ENCODE results near the gene EFEMP1.
"Not testable (repeated sequence)": the region's sequence is repeated elsewhere in the genome, so short reads cannot be mapped to it uniquely, and the experiment has no call there.

The EFEMP1 gene

DNA sequence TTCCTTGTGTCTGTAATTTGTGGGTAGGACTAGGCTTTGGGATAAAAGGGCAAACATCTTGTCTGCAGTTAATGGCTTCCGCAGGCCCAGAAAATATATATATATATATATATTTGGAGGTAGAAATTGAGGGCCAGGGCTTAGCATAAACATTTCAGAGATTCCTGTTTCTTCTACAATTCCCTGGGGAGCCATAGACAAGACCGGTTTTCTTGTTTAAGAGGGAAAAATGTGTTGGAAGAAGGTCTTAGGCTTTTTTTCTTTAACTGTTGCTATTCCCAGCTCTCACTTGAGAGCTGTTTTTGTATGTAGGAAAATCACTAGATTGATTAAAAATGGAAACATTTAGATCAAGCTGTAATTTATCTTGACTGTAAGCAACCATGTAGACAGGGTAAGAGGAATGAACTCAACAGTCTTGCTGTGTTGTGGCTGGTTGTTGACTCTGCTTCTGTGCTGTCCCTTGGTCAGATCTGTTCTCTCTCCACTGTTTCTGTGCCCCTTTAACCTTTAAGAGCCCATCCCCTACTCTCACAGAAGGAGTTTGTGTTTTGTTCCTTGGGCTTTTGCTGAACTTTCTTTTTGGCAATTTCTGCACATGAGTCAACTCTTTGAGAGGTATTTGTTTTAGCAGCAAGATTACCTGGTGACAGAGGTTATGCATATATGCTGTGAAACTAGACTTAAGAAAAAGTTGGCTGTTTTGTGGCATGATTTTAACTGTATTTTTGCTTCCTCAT is 58.3 kb downstream of the EFEMP1 start:
- DNase-seq (ENCODE audit: low read depth in 2 of 2) = no peak

DNA sequence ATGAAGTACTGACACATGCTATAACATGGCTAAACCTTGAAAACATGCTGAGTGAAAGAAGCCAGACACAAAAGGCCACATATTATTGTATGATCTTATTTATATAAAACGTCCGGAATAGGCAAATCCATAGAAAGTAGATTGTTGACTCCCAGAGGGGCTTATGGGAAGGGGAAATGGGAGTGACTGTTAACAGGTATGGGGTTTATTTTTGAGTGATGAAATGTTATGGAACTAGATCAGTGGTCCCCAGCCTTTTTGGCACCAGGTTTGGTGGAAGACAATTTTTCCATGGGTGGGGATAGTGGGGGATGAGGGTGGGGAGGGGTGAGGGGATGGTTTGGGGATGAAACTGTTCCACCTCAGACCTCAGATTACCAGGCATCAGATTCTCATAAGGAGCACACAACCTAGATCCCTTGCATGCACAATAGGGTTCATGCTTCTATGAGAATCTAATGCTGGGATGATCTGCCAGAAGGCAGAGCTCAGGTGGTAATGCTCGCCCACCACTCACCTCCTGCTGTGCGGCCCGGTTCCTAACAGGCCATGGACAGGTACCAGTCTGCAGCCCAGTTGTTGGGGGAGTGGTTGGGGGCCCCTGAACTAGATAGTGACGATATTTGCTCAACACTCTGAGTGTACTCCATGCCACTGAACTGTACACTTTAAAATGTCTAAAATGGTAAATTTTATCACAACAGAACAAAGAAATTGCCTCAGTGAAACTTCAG is 59.1 kb downstream of the EFEMP1 start:
- DNase-seq (ENCODE audit: low read depth in 2 of 2) = no peak

GRCh38 chr2:55862673-55863390 is 60.8 kb downstream of the EFEMP1 start:
- DNase-seq (ENCODE audit: low read depth in 2 of 2) = no peak

DNA sequence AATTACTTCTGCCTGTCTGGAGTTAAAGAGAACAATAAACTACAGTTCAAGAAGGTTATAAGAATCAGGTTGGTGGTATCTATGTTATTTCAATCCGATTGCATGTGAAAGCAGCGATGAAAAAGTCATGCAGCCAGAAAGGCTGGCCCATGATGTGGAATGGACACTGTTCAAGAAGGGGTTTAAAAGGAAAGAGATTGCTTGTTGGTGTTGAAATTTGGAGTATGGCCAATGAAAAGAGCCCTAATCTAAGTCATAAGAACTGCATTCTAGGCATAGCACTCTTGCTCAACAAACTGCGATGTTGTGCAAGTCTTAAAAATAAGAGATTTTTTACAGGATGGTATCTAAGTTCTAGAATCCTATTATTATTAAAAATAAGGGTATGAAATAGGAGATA is 61.3 kb downstream of the EFEMP1 start:
- DNase-seq (ENCODE audit: low read depth in 2 of 2) = no peak

- DNase-seq (ENCODE audit: low read depth in 2 of 2) = no peak
Measured at GRCh38 chr2:55861733-55862132, 61.8 kb downstream of the EFEMP1 start.

GRCh38 chr2:55860832-55861231 is 62.8 kb downstream of the EFEMP1 start:
- DNase-seq (ENCODE audit: low read depth in 2 of 2) = no peak

DNA sequence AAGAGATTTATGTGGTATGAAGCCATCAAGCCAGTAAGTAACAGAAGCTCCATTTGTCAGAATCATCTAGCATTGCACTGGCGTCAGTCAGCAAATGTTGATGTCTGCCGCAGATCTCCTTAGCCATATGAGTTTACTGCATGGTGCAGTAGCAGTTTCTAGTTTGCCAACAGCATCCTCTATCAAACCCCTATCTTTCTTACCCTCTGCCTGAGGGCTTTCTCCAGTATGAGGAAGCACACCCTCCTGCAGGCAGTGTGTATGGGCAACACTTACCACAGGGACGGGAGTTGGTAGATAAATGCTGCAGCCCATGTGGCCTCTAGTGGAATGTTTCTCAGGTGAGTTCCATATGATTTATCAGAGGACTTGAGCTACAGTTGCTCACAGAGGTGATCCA is 63.7 kb downstream of the EFEMP1 start:
- DNase-seq (ENCODE audit: low read depth in 2 of 2) = no peak

GRCh38 chr2:55857766-55858165 is 65.8 kb downstream of the EFEMP1 start:
- DNase-seq (ENCODE audit: low read depth in 2 of 2) = no peak

DNA sequence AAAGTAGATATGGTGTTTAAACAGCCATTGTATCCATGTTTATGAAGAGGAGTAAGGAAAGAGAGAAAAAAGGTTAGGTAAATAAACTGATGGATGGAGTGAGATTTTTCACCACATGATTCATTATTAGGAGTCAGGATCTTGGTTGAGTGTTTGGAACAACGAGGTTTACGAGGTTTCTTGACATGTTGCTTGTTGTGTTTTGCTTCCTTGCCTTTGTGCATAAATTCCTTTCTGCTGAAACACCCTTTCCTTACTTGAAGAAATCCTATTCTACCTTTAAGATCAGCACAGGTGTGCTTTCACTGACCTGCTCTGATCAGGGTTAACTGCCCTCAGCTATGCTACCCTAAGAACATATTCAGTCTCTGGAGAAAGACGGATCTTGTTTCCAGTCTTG is 66.6 kb downstream of the EFEMP1 start:
- no peak for DNase-seq (ENCODE audit: low read depth in 2 of 2)

DNA sequence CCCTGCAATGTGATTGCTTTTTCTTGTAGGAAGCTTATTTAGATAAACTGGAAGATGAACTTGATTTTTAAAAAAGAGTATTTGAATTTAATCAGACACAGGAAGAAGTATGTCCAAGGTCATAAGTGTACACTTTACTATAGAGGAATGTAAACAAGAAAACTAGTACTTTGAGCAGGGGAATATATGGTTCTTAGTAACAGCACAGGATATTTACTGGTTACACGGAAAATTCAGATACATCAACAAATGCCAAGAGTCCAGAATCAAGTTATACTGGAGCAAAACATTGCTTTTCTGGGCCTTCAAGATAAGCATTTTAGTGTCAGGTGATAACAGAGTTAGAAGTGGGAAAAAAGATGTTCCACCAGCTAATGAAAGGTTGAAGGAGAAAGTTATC is 75.5 kb downstream of the EFEMP1 start:
- no peak for DNase-seq (ENCODE audit: low read depth in 2 of 2)

DNA sequence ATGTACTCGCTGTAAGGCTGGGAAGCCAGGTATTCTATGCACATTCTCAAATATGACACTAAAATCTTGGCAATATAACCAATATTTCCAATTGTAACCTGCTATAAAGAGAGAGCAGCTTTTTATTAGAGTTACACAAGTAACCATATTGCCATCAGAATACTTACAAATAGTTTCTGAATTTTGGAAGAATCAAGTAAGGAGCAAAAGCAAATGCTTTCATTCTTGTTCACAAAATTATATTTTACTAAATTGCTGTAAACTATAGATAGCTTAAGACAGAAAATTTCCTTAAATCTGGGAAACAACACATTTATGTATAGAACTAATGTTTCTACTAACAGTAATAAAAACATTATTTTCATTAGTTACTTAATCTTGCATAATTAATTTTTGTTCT is 77.2 kb downstream of the EFEMP1 start:
- DNase-seq (ENCODE audit: low read depth in 2 of 2) = no peak

DNA sequence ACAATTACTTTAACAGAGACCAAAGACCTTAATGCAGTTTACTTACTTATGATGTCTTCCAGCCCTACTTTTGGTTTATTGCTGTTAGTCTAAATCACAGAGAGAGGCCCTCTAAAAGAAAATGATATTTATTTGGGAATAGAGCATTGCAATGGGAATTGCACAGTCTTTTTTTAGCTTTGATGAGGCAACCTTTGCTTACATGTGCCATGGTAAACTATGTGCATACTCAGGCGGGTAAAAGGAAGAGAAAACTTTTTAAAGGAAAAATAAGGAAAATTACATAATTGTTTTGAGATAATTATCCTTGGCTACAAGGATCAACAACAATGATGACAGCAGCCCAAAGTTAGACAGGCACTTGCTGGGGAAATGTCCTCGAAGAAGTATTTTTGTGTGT is 78.6 kb downstream of the EFEMP1 start:
- DNase-seq (ENCODE audit: low read depth in 2 of 2) = no peak

- DNase-seq (ENCODE audit: low read depth in 2 of 2) = no peak
Measured at GRCh38 chr2:55843994-55844345, 79.6 kb downstream of the EFEMP1 start.

DNA sequence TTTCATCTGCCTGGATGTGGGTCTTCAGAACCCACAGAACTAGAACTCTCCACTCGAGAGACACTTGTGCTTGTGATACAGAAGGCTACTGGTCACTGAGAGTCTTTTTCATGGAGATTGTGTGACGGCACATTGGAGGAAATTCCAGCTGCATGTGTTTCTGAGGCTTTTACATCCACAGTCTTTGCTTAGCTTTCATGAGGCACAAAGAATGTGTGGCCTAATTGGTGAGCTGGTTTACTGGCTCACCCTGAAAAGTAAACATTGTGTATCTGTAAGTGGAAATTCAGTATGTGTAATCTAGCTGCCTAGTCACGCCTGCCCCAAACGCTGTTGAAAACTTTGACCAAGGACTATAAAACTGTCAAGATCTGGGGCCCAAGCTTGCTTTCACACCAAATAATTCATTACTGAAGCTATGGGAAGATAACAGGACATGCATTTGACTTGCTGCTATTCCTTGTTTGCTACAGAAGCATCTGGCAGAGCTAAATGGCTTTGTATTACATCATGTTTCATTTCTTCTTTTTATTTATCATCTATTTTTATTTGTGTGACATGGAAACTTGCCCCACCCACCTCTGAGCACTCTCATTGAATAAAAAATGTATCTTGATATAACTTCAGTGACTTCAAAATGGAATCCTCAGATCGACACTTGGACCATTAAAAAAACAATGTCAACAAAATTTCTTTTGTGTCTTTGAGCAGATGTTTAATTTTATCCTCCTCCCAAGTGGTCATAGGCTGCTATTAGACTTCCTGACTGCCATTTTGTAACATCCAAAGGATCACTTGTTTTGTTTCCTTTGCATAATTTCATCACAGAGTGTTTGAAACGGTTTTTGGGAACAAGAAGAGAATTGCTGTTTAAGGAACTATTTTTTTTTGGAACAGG is 80.2 kb downstream of the EFEMP1 start:
- no peak for DNase-seq (ENCODE audit: low read depth in 2 of 2)

DNA sequence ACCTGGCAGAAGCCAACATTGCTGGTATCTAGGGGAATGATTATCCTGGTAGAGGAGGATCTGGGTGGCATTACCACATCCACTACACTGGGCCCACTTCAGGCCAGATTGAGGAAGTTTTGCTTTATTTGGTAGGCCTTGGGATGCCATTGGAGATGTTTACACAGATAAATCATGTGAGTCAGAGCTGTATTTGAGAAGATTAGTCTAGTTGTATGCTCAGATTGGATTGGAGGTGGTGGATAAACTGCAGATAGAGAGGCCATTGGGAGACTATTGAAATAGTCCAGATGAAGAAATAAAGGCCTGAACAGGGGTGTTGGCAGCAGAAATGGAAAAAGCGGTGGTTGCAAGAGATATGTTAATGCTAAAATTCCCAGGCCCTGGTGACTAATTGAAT is 81.5 kb downstream of the EFEMP1 start:
- no peak for DNase-seq (ENCODE audit: low read depth in 2 of 2)

DNA sequence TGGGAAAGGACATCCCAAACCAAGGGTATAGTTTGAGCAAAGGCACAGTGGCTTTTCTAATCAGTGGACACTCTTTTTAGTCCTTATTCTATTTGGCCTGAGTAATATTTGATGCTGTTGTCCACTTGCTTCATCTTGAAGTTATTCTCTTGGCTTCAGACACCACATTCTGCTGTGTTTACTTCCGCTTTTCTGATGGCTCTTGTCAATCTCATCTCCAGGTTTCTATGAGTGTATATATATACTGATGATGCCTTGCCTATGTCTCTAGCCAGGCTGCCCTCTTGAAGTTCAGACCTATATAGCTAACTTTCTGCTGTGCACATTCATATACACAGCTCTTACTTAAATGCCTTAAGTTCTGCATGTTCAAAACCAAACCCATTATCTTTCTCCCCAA is 83.1 kb downstream of the EFEMP1 start:
- no peak for DNase-seq (ENCODE audit: low read depth in 2 of 2)

- no peak for DNase-seq (ENCODE audit: low read depth in 2 of 2)
Measured at GRCh38 chr2:55839182-55839819, 84.3 kb downstream of the EFEMP1 start.

DNA sequence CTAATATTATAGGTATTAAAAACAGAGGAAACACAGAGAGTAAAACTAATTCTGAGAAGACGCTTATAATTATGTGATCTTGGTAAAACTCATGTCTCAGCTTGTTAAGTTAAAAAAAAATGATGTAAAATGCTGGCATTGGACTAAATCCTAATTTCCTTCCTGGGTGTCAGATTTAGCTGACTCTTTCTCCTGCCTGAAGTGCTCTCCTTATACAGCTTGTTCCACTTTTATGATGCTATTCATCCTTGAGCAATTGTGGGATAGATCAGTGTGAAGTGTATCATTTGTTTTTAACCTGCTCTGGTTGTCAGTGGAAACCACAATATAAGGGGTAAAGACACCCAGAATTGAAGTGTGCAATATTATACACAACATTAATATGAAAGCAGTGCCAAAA is 84.9 kb downstream of the EFEMP1 start:
- no peak for DNase-seq (ENCODE audit: low read depth in 2 of 2)

DNA sequence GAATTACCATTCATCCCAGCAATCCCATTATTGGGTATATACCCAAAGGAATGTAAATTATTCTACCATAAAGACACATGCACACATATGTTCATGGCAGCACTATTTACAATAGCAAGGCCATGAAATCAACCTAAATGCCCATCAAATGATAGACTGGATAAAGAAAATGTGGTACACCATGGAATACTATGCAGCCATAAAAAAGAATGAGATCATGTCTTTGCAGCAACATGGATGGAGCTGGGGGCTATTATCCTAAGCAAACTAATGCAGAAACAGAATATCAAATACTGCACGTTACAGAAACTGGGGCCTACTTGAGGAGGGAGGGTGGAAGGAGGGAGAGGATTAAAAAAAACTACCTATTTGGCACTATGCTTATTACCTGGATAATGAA is 85.5 kb downstream of the EFEMP1 start:
- not testable (repeated sequence) for DNase-seq (ENCODE audit: low read depth in 2 of 2)

- DNase-seq (ENCODE audit: low read depth in 2 of 2) = no peak
Measured at GRCh38 chr2:55837073-55837472, 86.5 kb downstream of the EFEMP1 start.

- DNase-seq (ENCODE audit: low read depth in 2 of 2) = not testable (repeated sequence)
Measured at GRCh38 chr2:55831671-55832410, 91.7 kb downstream of the EFEMP1 start.
